Cerebellar nuclear complex (tissue), 1 donor: ENCODE data around the gene BRDT.

ENCODE experiments used
- DNase-seq, 2 experiments: peaks; one replicate each; lab custom pipeline; 2025; lab: John Stamatoyannopoulos, UW

BRDT gene

GRCh38 chr1:91949356-91949699, at the start of gene BRDT:
Gene BRDT, plus strand, starts transcription at chr1:91949401. Its CDS starts 13,354 bp downstream, at chr1:91962755.
- no peak for DNase-seq

GRCh38 chr1:91900562-91900961, 48.6 kb upstream of the BRDT start:
- DNase-seq: no peak

GRCh38 chr1:91901231-91901630, 48.0 kb upstream of the BRDT start:
- DNase-seq: no peak

GRCh38 chr1:91912266-91912665, 36.9 kb upstream of the BRDT start:
- no peak for DNase-seq

- no peak for DNase-seq
Measured at GRCh38 chr1:91913018-91913417, 36.2 kb upstream of the BRDT start.

GRCh38 chr1:91916046-91916445, 33.2 kb upstream of the BRDT start:
- DNase-seq: no peak

GRCh38 chr1:91916811-91917460, 32.3 kb upstream of the BRDT start:
- no peak for DNase-seq

GRCh38 chr1:91919962-91920361, 29.2 kb upstream of the BRDT start:
- DNase-seq: no peak

- DNase-seq: no peak
Measured at GRCh38 chr1:91924146-91924545, 25.1 kb upstream of the BRDT start.

GRCh38 chr1:91925644-91926435, 23.4 kb upstream of the BRDT start:
- no peak for DNase-seq

GRCh38 chr1:91928026-91928425, 21.2 kb upstream of the BRDT start:
- no peak for DNase-seq

- DNase-seq: no peak
Measured at GRCh38 chr1:91929250-91929649, 20.0 kb upstream of the BRDT start.

- DNase-seq: no peak
Measured at GRCh38 chr1:91937613-91938012, 11.6 kb upstream of the BRDT start.

- no peak for DNase-seq
Measured at GRCh38 chr1:91940496-91940895, 8.7 kb upstream of the BRDT start.

- no peak for DNase-seq
Measured at GRCh38 chr1:91944087-91944486, 5.1 kb upstream of the BRDT start.

GRCh38 chr1:91948097-91948496, 1.1 kb upstream of the BRDT start:
- no peak for DNase-seq

GRCh38 chr1:91948501-91949355, 473 bp upstream of the BRDT start:
- no peak for DNase-seq

- DNase-seq: no peak
Measured at GRCh38 chr1:91952187-91952586, 3.0 kb downstream of the BRDT start.

- no peak for DNase-seq
Measured at GRCh38 chr1:91958926-91959325, 9.7 kb downstream of the BRDT start.

- DNase-seq: no peak
Measured at GRCh38 chr1:91968334-91968733, 19.1 kb downstream of the BRDT start.

- DNase-seq: no peak
Measured at GRCh38 chr1:91979383-91979782, 30.2 kb downstream of the BRDT start.

- DNase-seq: no peak
Measured at GRCh38 chr1:91980663-91981062, 31.5 kb downstream of the BRDT start.
